SK-N-SH (cell line): ENCODE data around the gene FAM131A. TPM values are rescaled to one million over a fixed set of nuclear protein-coding genes. Genes with fewer than 3 reads are reported as not detected.

Experiments used
- CTCF ChIA-PET: fragments of 300-600, 350-600 bp; formaldehyde crosslinking; extraction: SDS; loops from one replicate; lab custom pipeline; 2021; lab: Yijun Ruan, JAX
- POLR2A ChIA-PET: fragments of 350-600 bp; sonication (Branson Sonifier 250); formaldehyde crosslinking; extraction: SDS; loops from one replicate; lab custom pipeline; 2020; ENCODE audit warnings: antibody characterized with exemption, inconsistent platforms; lab: Yijun Ruan, JAX
- DNase-seq: peaks from one replicate; pipeline ENCODE4 v3.0.0; 2012
- H2AFZ ChIP-seq: fragments of 200-600 bp; sonication (generic); 2 replicates; pipeline ENCODE4 v1.8.1; 2016; ENCODE audit warnings: antibody characterized with exemption, mild to moderate bottlenecking, low read depth
- H3F3A ChIP-seq: fragments of 200-600 bp; sonication (generic); replicated peaks from 2 replicates; pipeline ENCODE3; 2016; ENCODE audit warnings: antibody characterized with exemption, mild to moderate bottlenecking; ENCODE audit not compliant: insufficient read depth
- H3K27ac ChIP-seq, 2 experiments: fragments of 200-500 bp in 1 of 2; fragments of 200-600 bp in 1 of 2; sonication (Bioruptor generic) in 1 of 2; sonication (generic), shearing (Covaris generic) in 1 of 2; 2 replicates each; pipeline versions ENCODE4 v1.5.1 to v1.6.1; 2014 to 2016; ENCODE audit warnings: low read depth in 2 of 2, inconsistent platforms in 1 of 2, low read length in 1 of 2, mild to moderate bottlenecking in 1 of 2, mixed read lengths in 1 of 2
- H3K27me3 ChIP-seq: fragments of 200-600 bp; sonication (generic), shearing (Covaris generic); 2 replicates; pipeline ENCODE4 v1.6.1; 2016; ENCODE audit warnings: mixed run types; ENCODE audit not compliant: insufficient read depth
- H3K36me3 ChIP-seq, 2 experiments: fragments of 200-500 bp in 1 of 2; fragments of 200-600 bp in 1 of 2; sonication (Bioruptor generic) in 1 of 2; sonication (generic) in 1 of 2; replicated peaks in 1 of 2; 2 replicates each; pipeline versions ENCODE3 to v1.5.1; 2014 to 2016; ENCODE audit warnings: low read length in 1 of 2, mild to moderate bottlenecking in 1 of 2; ENCODE audit not compliant: insufficient read depth in 2 of 2, control insufficient read depth in 1 of 2
- H3K4me1 ChIP-seq, 2 experiments: fragments of 200-500 bp in 1 of 2; fragments of 200-600 bp in 1 of 2; sonication (Bioruptor generic) in 1 of 2; sonication (generic), shearing (Covaris generic) in 1 of 2; 2 replicates each; pipeline versions ENCODE4 v1.5.1 to v1.6.1; 2014 to 2016; ENCODE audit warnings: low read depth in 1 of 2, low read length in 1 of 2, mixed run types in 1 of 2; ENCODE audit not compliant: insufficient read depth in 2 of 2, control insufficient read depth in 1 of 2
- H3K4me2 ChIP-seq: fragments of 200-600 bp; sonication (generic), shearing (Covaris generic); 2 replicates; pipeline ENCODE4 v1.6.1; 2017; ENCODE audit warnings: mixed run types
- H3K4me3 ChIP-seq, 2 experiments: fragments of 200-500 bp in 1 of 2; fragments of 200-600 bp in 1 of 2; sonication (Bioruptor generic) in 1 of 2; sonication (generic), shearing (Covaris generic) in 1 of 2; 2 replicates each; pipeline versions ENCODE4 v1.5.1 to v1.8.1; 2014 to 2016; ENCODE audit warnings: low read depth in 2 of 2, inconsistent platforms in 1 of 2, low read length in 1 of 2, mild to moderate bottlenecking in 1 of 2, mixed read lengths in 1 of 2, moderate library complexity in 1 of 2
- H3K79me2 ChIP-seq: fragments of 200-600 bp; sonication (generic); 2 replicates; pipeline ENCODE4 v1.8.1; 2017; ENCODE audit warnings: mild to moderate bottlenecking; ENCODE audit not compliant: insufficient read depth
- H3K9ac ChIP-seq: fragments of 200-600 bp; sonication (generic); 2 replicates; pipeline ENCODE4 v1.6.1; 2017; ENCODE audit warnings: mixed run types
- H3K9me2 ChIP-seq: fragments of 200-600 bp; sonication (generic); 2 replicates; pipeline ENCODE4 v1.6.1; 2017; ENCODE audit warnings: mixed run types
- H3K9me3 ChIP-seq: fragments of 200-600 bp; sonication (generic); 2 replicates; pipeline ENCODE4 v1.6.1; 2017; ENCODE audit warnings: mixed run types, mild to moderate bottlenecking, moderate library complexity
- H4K20me1 ChIP-seq: fragments of 200-600 bp; sonication (generic); 2 replicates; pipeline ENCODE4 v1.6.1; 2017; ENCODE audit warnings: mild to moderate bottlenecking, mixed run types; ENCODE audit not compliant: insufficient read depth
- CTCF ChIP-seq: fragments of 200-600 bp; sonication (generic); IDR thresholded peaks from 2 replicates; pipeline ENCODE4 v1.6.1; 2017; ENCODE audit warnings: antibody characterized with exemption, mild to moderate bottlenecking, moderate library complexity
- EZH2phosphoT487 ChIP-seq: fragments of 200-600 bp; sonication (generic); IDR thresholded peaks from 2 replicates; pipeline ENCODE4 v1.6.1; 2017; ENCODE audit warnings: low read depth, mixed run types, mild to moderate bottlenecking, antibody characterized with exemption, moderate library complexity, borderline replicate concordance
- GATA2 ChIP-seq: sonication (generic); formaldehyde crosslinking; IDR thresholded peaks from 2 replicates; pipeline ENCODE4 v1.5.0; 2020; ENCODE audit warnings: mild to moderate bottlenecking, missing genetic modification reagents
- MEF2A ChIP-seq: IDR thresholded peaks from 2 replicates; pipeline ENCODE4 v1.4.0; 2012; ENCODE audit warnings: low read depth, borderline replicate concordance
- MXI1 ChIP-seq: IDR thresholded peaks from 2 replicates; pipeline ENCODE4 v1.6.1; 2012; ENCODE audit warnings: mild to moderate bottlenecking, low read depth, low read length, improper control_type of control experiment
- NFIC ChIP-seq: IDR thresholded peaks from 2 replicates; pipeline ENCODE4 v1.4.0; 2012; ENCODE audit warnings: borderline replicate concordance
- PBX3 ChIP-seq: IDR thresholded peaks from 2 replicates; pipeline ENCODE4; 2012
- POLR2AphosphoS5 ChIP-seq: IDR thresholded peaks from 2 replicates; pipeline ENCODE4 v1.6.1; 2012; ENCODE audit warnings: low read depth, low read length
- RAD21 ChIP-seq: IDR thresholded peaks from 2 replicates; pipeline ENCODE4 v1.6.1; 2012; ENCODE audit warnings: mild to moderate bottlenecking, low read length
- RCOR1 ChIP-seq: fragments of 150-350 bp; IDR thresholded peaks from 2 replicates; pipeline ENCODE4 v1.6.1; 2017; ENCODE audit warnings: antibody characterized with exemption, low read length
- TAF1 ChIP-seq: IDR thresholded peaks from 2 replicates; pipeline ENCODE4 v1.6.1; 2012; ENCODE audit warnings: low read depth, mild to moderate bottlenecking, low read length, moderate library complexity, borderline replicate concordance
- TCF12 ChIP-seq: IDR thresholded peaks from 2 replicates; pipeline ENCODE4 v1.4.0; 2012
- TEAD4 ChIP-seq: IDR thresholded peaks from 2 replicates; pipeline ENCODE4 v1.4.0; 2012; ENCODE audit warnings: mild to moderate bottlenecking, borderline replicate concordance; ENCODE audit not compliant: insufficient read depth
- USF1 ChIP-seq: IDR thresholded peaks from 2 replicates; pipeline ENCODE4 v1.4.0; 2012; ENCODE audit warnings: low read depth, borderline replicate concordance
- WGBS: methylation state at CpG from one replicate; pipeline ENCODE4 v1.1.6; 2017; ENCODE audit warnings: low lambda C conversion rate; 5-methylcytosine and 5-hydroxymethylcytosine counted together
- polyA plus RNA-seq, 3 experiments: library from polyadenylated mRNA; depleted of rRNA; stranded (reverse); fragments of >200 nt; gene quantifications; 2 replicates each; pipeline ENCODE4 v1.2.3, GENCODE V29; 2012

FAM131A gene
- polyA plus RNA-seq, 1 of the 3 experiments (the other 2 are of a cell fraction) = 31.6 TPM

- ChIA-PET CTCF (interaction anchor here (1.3 kb wide), 1 partner anchor 292 kb away, joined by 3 read pairs; no protein-coding TSS in a partner anchor), POLR2A (no interaction called here)
- H3K4me2 ChIP-seq = no peak overlapping the region
- peaks cover 50 to 54% of the 10 kb centered on the region in 2 experiments for H3K36me3 ChIP-seq
- H3K4me1 ChIP-seq = peaks cover 0 to 3% of the 10 kb centered on the region in 2 experiments; a peak in 1 of 4 replicates
- peaks cover 23% of the 10 kb centered on the region; the same call in 1 of the 2 replicates for H3K79me2 ChIP-seq
- no peaks in the 10 kb centered on the region for H3K9me2 ChIP-seq
- H3F3A ChIP-seq = peaks cover 46% of the 10 kb centered on the region
- no peak overlapping the region for H3K4me3 ChIP-seq
- 96% methylated on average over 9 of the region's 9 CpGs for WGBS
- H3K27ac ChIP-seq = peak overlapping the region in 1 of 2 experiments; percentile 65; a peak in 1 of 4 replicates
- H4K20me1 ChIP-seq = peaks cover 18% of the 10 kb centered on the region; the same call in 1 of the 2 replicates
- H2AFZ ChIP-seq = no peak overlapping the region
- no peak for DNase-seq
- no peaks in the 10 kb centered on the region for H3K27me3 ChIP-seq
- no peaks in the 10 kb centered on the region for H3K9me3 ChIP-seq
- TF ChIP-seq POLR2AphosphoS5 (no peak), TAF1 (no peak)
- H3K9ac ChIP-seq = no peak overlapping the region
Measured at GRCh38 chr3:184307915-184308314, 29.5 kb upstream of the FAM131A start.

GRCh38 chr3:184308744-184309143, 28.7 kb upstream of the FAM131A start:
- ChIA-PET CTCF (no interaction called here), POLR2A (no interaction called here)
- no peak overlapping the region for H3K4me2 ChIP-seq
- peak overlapping the region in 1 of 2 experiments; percentile 65; a peak in 2 of 4 replicates for H3K27ac ChIP-seq
- H3K27me3 ChIP-seq = no peaks in the 10 kb centered on the region
- WGBS = 57% methylated on average over 4 of the region's 7 CpGs
- no peak overlapping the region for H2AFZ ChIP-seq
- no peaks in the 10 kb centered on the region for H3K9me2 ChIP-seq
- TF ChIP-seq CTCF = peak; percentile 24; the same call in 1 of the 2 replicates
- peak; percentile 84 for TF ChIP-seq GATA2 (CRISPR knock-in tag)
- TF ChIP-seq RCOR1 = no peak
- TF ChIP-seq PBX3 = no peak
- peak; percentile 40; the same call in 1 of the 2 replicates for TF ChIP-seq MXI1
- H3K4me1 ChIP-seq = peaks cover 0 to 3% of the 10 kb centered on the region in 2 experiments; a peak in 1 of 4 replicates
- H3K79me2 ChIP-seq = peaks cover 15% of the 10 kb centered on the region; the same call in 1 of the 2 replicates
- peaks cover 42 to 45% of the 10 kb centered on the region in 2 experiments for H3K36me3 ChIP-seq
- H4K20me1 ChIP-seq = peaks cover 18% of the 10 kb centered on the region; the same call in 1 of the 2 replicates
- H3K4me3 ChIP-seq = no peak overlapping the region
- no peak overlapping the region for H3K9ac ChIP-seq
- no peaks in the 10 kb centered on the region for H3K9me3 ChIP-seq
- DNase-seq = peak; percentile 50
- H3F3A ChIP-seq = peaks cover 46% of the 10 kb centered on the region

- DNase-seq = no peak
- ChIA-PET POLR2A (interaction anchor here (0.6 kb wide), 1 partner anchor 100 kb away, joined by 3 read pairs; no protein-coding TSS in a partner anchor), CTCF (no interaction called here)
- Histone ChIP-seq H3K4me3 (no peak overlapping the region), H3K27me3 (no peaks in the 10 kb centered on the region), H4K20me1 (peaks cover 16% of the 10 kb centered on the region), H3K9ac (no peak overlapping the region), H3K4me2 (no peak overlapping the region), H3K27ac (0 out of 4 replicates have a peak overlapping the region, but pooled peaks of 1 of the 2 experiments have one; percentile 5), H3K79me2 (peaks cover 21% of the 10 kb centered on the region), H3K4me1 (peaks cover 3 to 10% of the 10 kb centered on the region in 2 experiments; a peak in 2 of 4 replicates), H3K9me2 (no peaks in the 10 kb centered on the region), H3F3A (peaks cover 40% of the 10 kb centered on the region), H3K36me3 (peaks cover 19% of the 10 kb centered on the region in 2 experiments), H2AFZ (no peak overlapping the region), H3K9me3 (no peaks in the 10 kb centered on the region)
- no peak for TF ChIP-seq GATA2 (CRISPR knock-in tag)
- no peak for TF ChIP-seq TCF12
- no peak for TF ChIP-seq TAF1
- no peak for TF ChIP-seq MEF2A
- TF ChIP-seq RAD21 = no peak
- TF ChIP-seq NFIC = no peak
- no peak for TF ChIP-seq EZH2phosphoT487
- TF ChIP-seq USF1 = no peak
- no peak for TF ChIP-seq TEAD4
Measured at GRCh38 chr3:184311633-184312032, 25.8 kb upstream of the FAM131A start.
